PC-3 (cell line): ENCODE results near the gene ACP3. TPM values are rescaled to one million over a fixed set of nuclear protein-coding genes. Genes with fewer than 3 reads are reported as not detected.

Experiments used
- ATAC-seq: fragments of 200-7000 bp; cut with Tn5 transposase; 2 replicates; pipeline ENCODE4 v1.9.1; 2020; ENCODE audit warnings: mild to moderate bottlenecking, moderate library complexity
- BruUV-seq: library from RNA; stranded (reverse); fragments of 400-500 nt; replicated peaks from 2 replicates; lab custom pipeline; 2021; lab: Mats Ljungman, UMichigan
- CTCF ChIA-PET: fragments of 300-600 bp; sonication (Branson Sonifier 250); formaldehyde crosslinking; loops from one replicate; lab custom pipeline; 2022; ENCODE audit warnings: antibody characterized with exemption; lab: Charles Lee
- POLR2A ChIA-PET: fragments of 300-600 bp; sonication (Branson Sonifier 250); formaldehyde crosslinking; loops from one replicate; lab custom pipeline; 2022; ENCODE audit warnings: antibody characterized with exemption; ENCODE audit not compliant: unreplicated experiment; lab: Charles Lee
- DNase-seq: peaks from one replicate; pipeline ENCODE4 v3.0.0-alpha.2; 2015
- H2AFZ ChIP-seq: fragments of 300-600 bp; sonication (generic); 2 replicates; pipeline ENCODE4 v1.6.0; 2016; ENCODE audit warnings: antibody characterized with exemption, low read length
- H3F3A ChIP-seq: fragments of 300-600 bp; sonication (generic); one replicate; pipeline ENCODE4 v1.6.0; 2017; ENCODE audit warnings: antibody characterized with exemption, low read length, control low read depth, mild to moderate bottlenecking; ENCODE audit not compliant: unreplicated experiment
- H3K27ac ChIP-seq: fragments of 300-600 bp; sonication (generic); 2 replicates; pipeline ENCODE4 v1.5.1; 2016; ENCODE audit warnings: mild to moderate bottlenecking, low read length
- H3K27me3 ChIP-seq: fragments of 300-600 bp; sonication (generic); 2 replicates; pipeline ENCODE4 v1.6.1; 2016; ENCODE audit warnings: low read length, mixed read lengths
- H3K36me3 ChIP-seq: fragments of 300-600 bp; sonication (generic); 2 replicates; pipeline ENCODE4 v1.6.1; 2016; ENCODE audit warnings: low read depth, mixed run types, low read length, mixed read lengths
- H3K4me1 ChIP-seq: fragments of 300-600 bp; sonication (generic); 2 replicates; pipeline ENCODE4 v1.5.1; 2016; ENCODE audit warnings: low read length; ENCODE audit not compliant: insufficient read depth
- H3K4me2 ChIP-seq: fragments of 300-600 bp; sonication (generic); 2 replicates; pipeline ENCODE4 v1.6.0; 2016; ENCODE audit warnings: low read length
- H3K4me3 ChIP-seq: fragments of 300-600 bp; sonication (generic); 2 replicates; pipeline ENCODE4 v1.5.1; 2016; ENCODE audit warnings: mild to moderate bottlenecking, low read length, mixed read lengths
- H3K79me2 ChIP-seq: fragments of 300-600 bp; sonication (generic); 2 replicates; pipeline ENCODE4 v1.6.1; 2017; ENCODE audit warnings: low read length, mixed read lengths
- H3K9ac ChIP-seq: fragments of 300-600 bp; sonication (generic); 2 replicates; pipeline ENCODE4 v1.6.0; 2016; ENCODE audit warnings: mild to moderate bottlenecking, low read length
- H3K9me2 ChIP-seq: fragments of 300-600 bp; sonication (generic); replicated peaks from 2 replicates; pipeline ENCODE4 v1.6.1; 2016; ENCODE audit warnings: mixed run types, low read length, mixed read lengths
- H3K9me3 ChIP-seq: fragments of 300-600 bp; sonication (generic); 2 replicates; pipeline ENCODE4 v1.6.1; 2016; ENCODE audit warnings: low read length, mixed read lengths
- H4K20me1 ChIP-seq: fragments of 300-600 bp; sonication (generic); 2 replicates; pipeline ENCODE4 v1.6.1; 2016; ENCODE audit warnings: low read length, mixed read lengths
- CTCF ChIP-seq: fragments of 300-600 bp; sonication (generic); conservative IDR thresholded peaks from 2 replicates; pipeline ENCODE4 v1.5.1; 2017; ENCODE audit warnings: antibody characterized with exemption, low read depth, mild to moderate bottlenecking, low read length
- EZH2 ChIP-seq: fragments of 300-600 bp; sonication (generic); IDR thresholded peaks from one replicate; pipeline ENCODE4 v1.6.1; 2017; ENCODE audit warnings: antibody characterized with exemption, mild to moderate bottlenecking, low read length; ENCODE audit not compliant: unreplicated experiment
- EZH2phosphoT487 ChIP-seq: fragments of 300-600 bp; sonication (generic); IDR thresholded peaks from 2 replicates; pipeline ENCODE4 v1.6.1; 2018; ENCODE audit warnings: mild to moderate bottlenecking, antibody characterized with exemption, low read length, borderline replicate concordance
- intact Hi-C: fragments of 100-400 bp; cut with micrococcal nuclease; formaldehyde crosslinking; loops from 2 replicates; pipeline ENCODE4 v1.9.0; 2023
- total RNA-seq: library from RNA; depleted of rRNA; stranded (reverse); fragments of >200 nt; gene quantifications from 2 replicates; pipeline ENCODE4 v1.2.3, GENCODE V29; 2014

ACP3 gene
- total RNA-seq, 1 experiment from 2014 or later: 0.15 TPM

GRCh38 chr3:132381348-132381944 is 64.2 kb downstream of the ACP3 start:
- no peak overlapping the region for H3K27ac ChIP-seq
- H2AFZ ChIP-seq: no peak overlapping the region
- TF ChIP-seq EZH2: no peak
- no peak for TF ChIP-seq CTCF
- TF ChIP-seq EZH2phosphoT487: no peak
- no TSS peak for BruUV-seq
- no peaks in the 10 kb centered on the region for H3K36me3 ChIP-seq
- no peak overlapping the region for H3K9ac ChIP-seq
- no peaks in the 10 kb centered on the region for H3F3A ChIP-seq
- intact Hi-C loops: no loop called here
- no peak for ATAC-seq
- H4K20me1 ChIP-seq: no peaks in the 10 kb centered on the region
- H3K4me2 ChIP-seq: no peak overlapping the region
- H3K9me2 ChIP-seq: no peaks in the 10 kb centered on the region
- no peaks in the 10 kb centered on the region for H3K79me2 ChIP-seq
- ChIA-PET CTCF (no interaction called here), POLR2A (no interaction called here)
- H3K27me3 ChIP-seq: no peaks in the 10 kb centered on the region
- no peak for DNase-seq
- no peak overlapping the region for H3K4me3 ChIP-seq
- no peaks in the 10 kb centered on the region for H3K9me3 ChIP-seq
- H3K4me1 ChIP-seq: no peaks in the 10 kb centered on the region

GRCh38 chr3:132382267-132382666 is 65.1 kb downstream of the ACP3 start:
- no peak overlapping the region for H3K9ac ChIP-seq
- H3K9me2 ChIP-seq: no peaks in the 10 kb centered on the region
- no peak overlapping the region for H3K4me3 ChIP-seq
- H4K20me1 ChIP-seq: no peaks in the 10 kb centered on the region
- intact Hi-C loops: no loop called here
- H2AFZ ChIP-seq: no peak overlapping the region
- no peaks in the 10 kb centered on the region for H3K4me1 ChIP-seq
- H3K36me3 ChIP-seq: no peaks in the 10 kb centered on the region
- H3K27me3 ChIP-seq: no peaks in the 10 kb centered on the region
- TF ChIP-seq CTCF (no peak), EZH2 (no peak), EZH2phosphoT487 (no peak)
- H3K4me2 ChIP-seq: no peak overlapping the region
- BruUV-seq: no TSS peak
- ChIA-PET POLR2A (no interaction called here), CTCF (no interaction called here)
- DNase-seq (no peak), ATAC-seq (no peak)
- no peak overlapping the region for H3K27ac ChIP-seq
- H3F3A ChIP-seq: no peaks in the 10 kb centered on the region
- H3K79me2 ChIP-seq: no peaks in the 10 kb centered on the region
- no peaks in the 10 kb centered on the region for H3K9me3 ChIP-seq

GRCh38 chr3:132382688-132383194 is 65.5 kb downstream of the ACP3 start:
- Histone ChIP-seq H3K9ac (no peak overlapping the region), H3K36me3 (no peaks in the 10 kb centered on the region), H3K27ac (no peak overlapping the region), H3K4me3 (no peak overlapping the region), H3K9me3 (no peaks in the 10 kb centered on the region), H3K27me3 (no peaks in the 10 kb centered on the region), H3K79me2 (no peaks in the 10 kb centered on the region), H3K9me2 (no peaks in the 10 kb centered on the region), H3F3A (no peaks in the 10 kb centered on the region), H3K4me2 (no peak overlapping the region), H3K4me1 (no peaks in the 10 kb centered on the region), H4K20me1 (no peaks in the 10 kb centered on the region), H2AFZ (no peak overlapping the region)
- no peak for DNase-seq
- intact Hi-C loops: no loop called here
- BruUV-seq: no TSS peak
- ChIA-PET CTCF (no interaction called here), POLR2A (no interaction called here)
- TF ChIP-seq CTCF (no peak), EZH2phosphoT487 (no peak), EZH2 (no peak)
- no peak for ATAC-seq
